Measurements from ENCODE around the gene MAP3K3. TPM values are rescaled to one million over a fixed set of nuclear protein-coding genes. Genes with fewer than 3 reads are reported as not detected.

The MAP3K3 gene
- total and polyA plus RNA-seq, 2 experiments from 2014 or later: 6.1 to 24.6 TPM

DNA sequence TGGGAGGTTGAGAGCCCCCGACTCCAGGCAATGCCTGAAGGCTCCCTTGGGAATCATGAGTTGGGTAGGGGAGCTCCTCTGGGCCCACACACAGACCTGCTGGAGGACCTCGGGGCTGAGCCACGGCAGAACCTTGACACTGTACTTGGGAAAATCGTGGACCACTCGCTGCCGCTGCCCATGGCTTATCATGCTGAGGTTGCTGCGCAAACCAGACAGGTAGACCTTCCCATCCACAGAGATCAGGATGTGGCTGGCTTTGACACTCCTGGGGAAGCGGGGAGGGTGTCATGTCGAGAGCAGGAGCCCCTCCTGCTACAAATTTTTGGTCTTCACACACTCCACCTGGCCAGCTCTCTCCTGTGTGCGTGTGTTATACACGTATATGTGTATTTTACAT lies 84.9 kb downstream of the MAP3K3 start:
- no peak for TF ChIP-seq CREB1 (CRISPR knock-in tag; IDR thresholded peaks at IDR 0.05; ENCODE audit: low read depth)
- TF ChIP-seq REST (IDR thresholded peaks at IDR 0.05; ENCODE audit: unreplicated experiment): no peak
- TF ChIP-seq, protein P1, sequence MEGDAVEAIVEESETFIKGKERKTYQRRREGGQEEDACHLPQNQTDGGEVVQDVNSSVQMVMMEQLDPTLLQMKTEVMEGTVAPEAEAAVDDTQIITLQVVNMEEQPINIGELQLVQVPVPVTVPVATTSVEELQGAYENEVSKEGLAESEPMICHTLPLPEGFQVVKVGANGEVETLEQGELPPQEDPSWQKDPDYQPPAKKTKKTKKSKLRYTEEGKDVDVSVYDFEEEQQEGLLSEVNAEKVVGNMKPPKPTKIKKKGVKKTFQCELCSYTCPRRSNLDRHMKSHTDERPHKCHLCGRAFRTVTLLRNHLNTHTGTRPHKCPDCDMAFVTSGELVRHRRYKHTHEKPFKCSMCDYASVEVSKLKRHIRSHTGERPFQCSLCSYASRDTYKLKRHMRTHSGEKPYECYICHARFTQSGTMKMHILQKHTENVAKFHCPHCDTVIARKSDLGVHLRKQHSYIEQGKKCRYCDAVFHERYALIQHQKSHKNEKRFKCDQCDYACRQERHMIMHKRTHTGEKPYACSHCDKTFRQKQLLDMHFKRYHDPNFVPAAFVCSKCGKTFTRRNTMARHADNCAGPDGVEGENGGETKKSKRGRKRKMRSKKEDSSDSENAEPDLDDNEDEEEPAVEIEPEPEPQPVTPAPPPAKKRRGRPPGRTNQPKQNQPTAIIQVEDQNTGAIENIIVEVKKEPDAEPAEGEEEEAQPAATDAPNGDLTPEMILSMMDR (conservative IDR thresholded peaks at IDR 0.05; ENCODE audit: low read depth in 2 of 2): no peak
- no peak for TF ChIP-seq ZNF331 (CRISPR knock-in tag; IDR thresholded peaks at IDR 0.05; ENCODE audit: low read depth)
- TF ChIP-seq STAT1 (IDR thresholded peaks at IDR 0.05; ENCODE audit: unreplicated experiment): no peak
- TF ChIP-seq NANOG (IDR thresholded peaks at IDR 0.05; ENCODE audit: borderline replicate concordance): no peak
- no peak for TF ChIP-seq JUNB (IDR thresholded peaks at IDR 0.05; ENCODE audit: unreplicated experiment)
- no peak for TF ChIP-seq ZNF114 (CRISPR knock-in tag; IDR thresholded peaks at IDR 0.05)
- no peak for TF ChIP-seq EZH2phosphoT487 (IDR thresholded peaks at IDR 0.05; ENCODE audit: unreplicated experiment)
- TF ChIP-seq, protein P2, sequence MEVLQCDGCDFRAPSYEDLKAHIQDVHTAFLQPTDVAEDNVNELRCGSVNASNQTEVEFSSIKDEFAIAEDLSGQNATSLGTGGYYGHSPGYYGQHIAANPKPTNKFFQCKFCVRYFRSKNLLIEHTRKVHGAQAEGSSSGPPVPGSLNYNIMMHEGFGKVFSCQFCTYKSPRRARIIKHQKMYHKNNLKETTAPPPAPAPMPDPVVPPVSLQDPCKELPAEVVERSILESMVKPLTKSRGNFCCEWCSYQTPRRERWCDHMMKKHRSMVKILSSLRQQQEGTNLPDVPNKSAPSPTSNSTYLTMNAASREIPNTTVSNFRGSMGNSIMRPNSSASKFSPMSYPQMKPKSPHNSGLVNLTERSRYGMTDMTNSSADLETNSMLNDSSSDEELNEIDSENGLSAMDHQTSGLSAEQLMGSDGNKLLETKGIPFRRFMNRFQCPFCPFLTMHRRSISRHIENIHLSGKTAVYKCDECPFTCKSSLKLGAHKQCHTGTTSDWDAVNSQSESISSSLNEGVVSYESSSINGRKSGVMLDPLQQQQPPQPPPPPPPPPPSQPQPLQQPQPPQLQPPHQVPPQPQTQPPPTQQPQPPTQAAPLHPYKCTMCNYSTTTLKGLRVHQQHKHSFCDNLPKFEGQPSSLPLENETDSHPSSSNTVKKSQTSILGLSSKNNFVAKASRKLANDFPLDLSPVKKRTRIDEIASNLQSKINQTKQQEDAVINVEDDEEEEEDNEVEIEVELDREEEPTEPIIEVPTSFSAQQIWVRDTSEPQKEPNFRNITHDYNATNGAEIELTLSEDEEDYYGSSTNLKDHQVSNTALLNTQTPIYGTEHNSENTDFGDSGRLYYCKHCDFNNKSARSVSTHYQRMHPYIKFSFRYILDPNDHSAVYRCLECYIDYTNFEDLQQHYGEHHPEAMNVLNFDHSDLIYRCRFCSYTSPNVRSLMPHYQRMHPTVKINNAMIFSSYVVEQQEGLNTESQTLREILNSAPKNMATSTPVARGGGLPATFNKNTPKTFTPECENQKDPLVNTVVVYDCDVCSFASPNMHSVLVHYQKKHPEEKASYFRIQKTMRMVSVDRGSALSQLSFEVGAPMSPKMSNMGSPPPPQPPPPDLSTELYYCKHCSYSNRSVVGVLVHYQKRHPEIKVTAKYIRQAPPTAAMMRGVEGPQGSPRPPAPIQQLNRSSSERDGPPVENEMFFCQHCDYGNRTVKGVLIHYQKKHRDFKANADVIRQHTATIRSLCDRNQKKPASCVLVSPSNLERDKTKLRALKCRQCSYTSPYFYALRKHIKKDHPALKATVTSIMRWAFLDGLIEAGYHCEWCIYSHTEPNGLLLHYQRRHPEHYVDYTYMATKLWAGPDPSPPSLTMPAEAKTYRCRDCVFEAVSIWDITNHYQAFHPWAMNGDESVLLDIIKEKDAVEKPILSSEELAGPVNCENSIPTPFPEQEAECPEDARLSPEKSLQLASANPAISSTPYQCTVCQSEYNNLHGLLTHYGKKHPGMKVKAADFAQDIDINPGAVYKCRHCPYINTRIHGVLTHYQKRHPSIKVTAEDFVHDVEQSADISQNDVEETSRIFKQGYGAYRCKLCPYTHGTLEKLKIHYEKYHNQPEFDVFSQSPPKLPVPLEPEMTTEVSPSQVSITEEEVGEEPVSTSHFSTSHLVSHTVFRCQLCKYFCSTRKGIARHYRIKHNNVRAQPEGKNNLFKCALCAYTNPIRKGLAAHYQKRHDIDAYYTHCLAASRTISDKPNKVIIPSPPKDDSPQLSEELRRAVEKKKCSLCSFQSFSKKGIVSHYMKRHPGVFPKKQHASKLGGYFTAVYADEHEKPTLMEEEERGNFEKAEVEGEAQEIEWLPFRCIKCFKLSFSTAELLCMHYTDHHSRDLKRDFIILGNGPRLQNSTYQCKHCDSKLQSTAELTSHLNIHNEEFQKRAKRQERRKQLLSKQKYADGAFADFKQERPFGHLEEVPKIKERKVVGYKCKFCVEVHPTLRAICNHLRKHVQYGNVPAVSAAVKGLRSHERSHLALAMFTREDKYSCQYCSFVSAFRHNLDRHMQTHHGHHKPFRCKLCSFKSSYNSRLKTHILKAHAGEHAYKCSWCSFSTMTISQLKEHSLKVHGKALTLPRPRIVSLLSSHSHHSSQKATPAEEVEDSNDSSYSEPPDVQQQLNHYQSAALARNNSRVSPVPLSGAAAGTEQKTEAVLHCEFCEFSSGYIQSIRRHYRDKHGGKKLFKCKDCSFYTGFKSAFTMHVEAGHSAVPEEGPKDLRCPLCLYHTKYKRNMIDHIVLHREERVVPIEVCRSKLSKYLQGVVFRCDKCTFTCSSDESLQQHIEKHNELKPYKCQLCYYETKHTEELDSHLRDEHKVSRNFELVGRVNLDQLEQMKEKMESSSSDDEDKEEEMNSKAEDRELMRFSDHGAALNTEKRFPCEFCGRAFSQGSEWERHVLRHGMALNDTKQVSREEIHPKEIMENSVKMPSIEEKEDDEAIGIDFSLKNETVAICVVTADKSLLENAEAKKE (CRISPR knock-in tag; IDR thresholded peaks at IDR 0.05): no peak
- TF ChIP-seq ETS1 (IDR thresholded peaks at IDR 0.05): no peak
- TF ChIP-seq EZH2 (IDR thresholded peaks at IDR 0.05; ENCODE audit: low read depth, unreplicated experiment): no peak
- no peak for TF ChIP-seq POLR2AphosphoS5 (IDR thresholded peaks at IDR 0.05; ENCODE audit: low read depth)
- Histone ChIP-seq H3K27me3 (ENCODE audit: insufficient read depth) (no peaks in the 10 kb centered on the region), H4K20me1 (replicated peaks; ENCODE audit: insufficient read depth) (no peaks in the 10 kb centered on the region; the same call in none of the 2 replicates), H3K9me2 (ENCODE audit: insufficient read depth) (no peaks in the 10 kb centered on the region), H3K79me2 (replicated peaks; ENCODE audit: insufficient read depth) (no peaks in the 10 kb centered on the region), H3K36me3 (ENCODE audit: insufficient read depth) (no peaks in the 10 kb centered on the region; the same call in 1 of the 2 replicates), H3K4me2 (no peak overlapping the region), H3K4me3 (no peak overlapping the region), H3F3A (replicated peaks; ENCODE audit: low read depth) (no peaks in the 10 kb centered on the region), H3K27ac (ENCODE audit: low read depth) (no peak overlapping the region), H2AFZ (no peak overlapping the region), H3K4me1 (ENCODE audit: insufficient read depth) (peaks cover 6% of the 10 kb centered on the region)
- Mint-ChIP-seq H3K27me3 (ENCODE audit: insufficient read depth, low read depth, poor library complexity) (peaks cover 12% of the 10 kb centered on the region), H3K4me1 (peaks cover 18% of the 10 kb centered on the region), H3K9me3 (no peaks in the 10 kb centered on the region), H3K36me3 (ENCODE audit: low read depth) (peaks cover 47% of the 10 kb centered on the region), H3K27ac (no peak overlapping the region), H3K4me3 (no peak overlapping the region)
- DNase-seq (ENCODE audit: low spot score): no peak
- no peak for ATAC-seq
